Stimulated activated naive CD4-positive, alpha-beta T cell (primary cell): Measurements from ENCODE around the gene VEZT.
"Not testable (repeated sequence)": the region's sequence is repeated elsewhere in the genome, so short reads cannot be mapped to it uniquely, and the experiment has no call there.

Source experiments
- DNase-seq, 6 experiments: peaks; one replicate each; lab custom pipeline; 2025; lab: John Stamatoyannopoulos, UW

Gene VEZT, protein sequence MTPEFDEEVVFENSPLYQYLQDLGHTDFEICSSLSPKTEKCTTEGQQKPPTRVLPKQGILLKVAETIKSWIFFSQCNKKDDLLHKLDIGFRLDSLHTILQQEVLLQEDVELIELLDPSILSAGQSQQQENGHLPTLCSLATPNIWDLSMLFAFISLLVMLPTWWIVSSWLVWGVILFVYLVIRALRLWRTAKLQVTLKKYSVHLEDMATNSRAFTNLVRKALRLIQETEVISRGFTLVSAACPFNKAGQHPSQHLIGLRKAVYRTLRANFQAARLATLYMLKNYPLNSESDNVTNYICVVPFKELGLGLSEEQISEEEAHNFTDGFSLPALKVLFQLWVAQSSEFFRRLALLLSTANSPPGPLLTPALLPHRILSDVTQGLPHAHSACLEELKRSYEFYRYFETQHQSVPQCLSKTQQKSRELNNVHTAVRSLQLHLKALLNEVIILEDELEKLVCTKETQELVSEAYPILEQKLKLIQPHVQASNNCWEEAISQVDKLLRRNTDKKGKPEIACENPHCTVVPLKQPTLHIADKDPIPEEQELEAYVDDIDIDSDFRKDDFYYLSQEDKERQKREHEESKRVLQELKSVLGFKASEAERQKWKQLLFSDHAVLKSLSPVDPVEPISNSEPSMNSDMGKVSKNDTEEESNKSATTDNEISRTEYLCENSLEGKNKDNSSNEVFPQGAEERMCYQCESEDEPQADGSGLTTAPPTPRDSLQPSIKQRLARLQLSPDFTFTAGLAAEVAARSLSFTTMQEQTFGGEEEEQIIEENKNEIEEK

DNA sequence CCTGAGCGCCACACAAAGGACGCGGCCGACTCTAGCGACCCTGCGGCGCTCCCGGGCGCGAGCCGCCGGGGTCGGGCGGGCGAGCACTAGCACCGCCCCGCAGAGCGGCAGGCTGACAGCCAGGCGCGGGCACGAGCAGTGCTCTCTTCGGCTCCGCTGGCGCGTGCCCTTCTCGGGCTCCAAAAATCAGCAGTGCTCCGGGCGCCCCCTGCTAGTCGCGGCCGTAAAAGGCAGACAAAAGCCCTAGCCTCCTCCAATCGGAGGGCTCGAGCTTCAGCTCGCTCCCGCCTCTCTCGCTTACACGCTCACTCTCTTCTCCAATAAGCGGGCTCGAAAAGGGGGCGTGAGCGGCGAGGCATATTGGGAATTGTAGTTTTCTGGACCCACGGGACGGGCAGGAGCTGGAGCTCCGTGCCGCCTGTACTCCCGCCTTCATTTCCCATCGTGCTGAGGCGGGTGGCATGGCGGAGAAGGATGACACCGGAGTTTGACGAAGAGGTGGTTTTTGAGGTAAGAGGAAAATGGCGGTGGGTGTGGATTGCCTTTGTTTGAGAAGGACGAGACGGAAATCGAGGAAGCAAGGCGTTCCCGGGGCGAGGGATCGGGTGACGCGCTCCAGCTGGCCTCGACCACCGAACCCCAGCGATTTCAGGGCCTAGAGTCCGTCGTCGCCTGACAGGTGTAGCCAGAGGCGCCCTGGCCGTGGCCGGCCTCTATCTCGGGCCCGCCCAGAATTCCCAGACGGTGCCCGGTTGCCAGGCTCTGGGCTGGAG, at the start of gene VEZT, which contains the start of gene FGD6:
Gene VEZT, plus strand, starts transcription at position 431 of the 773 bp plus-strand sequence. Its CDS starts 44 bp downstream, at position 475.
Gene FGD6, minus strand, starts transcription at position 91 of the 773 bp plus-strand sequence. CDS start 227 bp downstream, outside the sequence.
- peak; percentile 94 to 98 (median 97) for DNase-seq

DNA sequence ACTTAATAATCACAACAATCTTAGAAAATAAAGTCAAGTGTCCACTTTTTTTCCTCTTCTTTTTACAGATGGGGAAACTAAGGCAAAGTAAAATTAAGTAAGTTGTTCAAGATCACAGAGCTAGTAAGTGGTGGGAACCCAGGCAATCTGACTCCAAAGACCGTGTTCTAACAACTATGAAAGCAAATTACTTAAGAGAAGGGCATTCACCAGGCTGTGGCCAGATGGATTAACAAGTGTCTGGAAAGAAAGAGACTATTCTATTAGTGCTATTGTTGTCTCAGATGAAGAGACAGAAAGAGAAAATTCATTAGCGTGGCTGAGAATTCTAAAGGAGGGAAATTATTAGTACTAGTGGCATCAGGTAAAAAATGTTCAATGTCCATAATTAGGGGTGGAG, 48.9 kb upstream of the VEZT start:
- DNase-seq = no peak

DNA sequence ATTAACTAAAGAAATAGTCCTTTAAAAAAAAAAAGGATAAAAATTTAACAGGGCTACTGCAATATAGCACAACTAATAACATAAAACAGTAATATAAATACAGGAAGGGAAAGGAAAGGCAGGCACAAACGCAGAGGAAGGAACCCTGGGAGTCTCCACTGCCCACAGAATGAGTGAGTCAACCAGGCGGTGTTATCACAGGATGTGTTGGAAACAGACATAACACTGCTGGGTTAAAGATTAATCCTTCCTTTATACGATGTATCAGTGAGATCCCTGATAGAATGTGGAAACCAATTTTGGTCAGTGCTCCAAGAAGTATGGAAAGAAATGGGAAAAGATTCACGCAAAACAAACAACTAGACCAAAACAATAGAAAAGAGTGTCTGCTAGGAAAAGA, 48.2 kb upstream of the VEZT start:
- no peak for DNase-seq

DNA sequence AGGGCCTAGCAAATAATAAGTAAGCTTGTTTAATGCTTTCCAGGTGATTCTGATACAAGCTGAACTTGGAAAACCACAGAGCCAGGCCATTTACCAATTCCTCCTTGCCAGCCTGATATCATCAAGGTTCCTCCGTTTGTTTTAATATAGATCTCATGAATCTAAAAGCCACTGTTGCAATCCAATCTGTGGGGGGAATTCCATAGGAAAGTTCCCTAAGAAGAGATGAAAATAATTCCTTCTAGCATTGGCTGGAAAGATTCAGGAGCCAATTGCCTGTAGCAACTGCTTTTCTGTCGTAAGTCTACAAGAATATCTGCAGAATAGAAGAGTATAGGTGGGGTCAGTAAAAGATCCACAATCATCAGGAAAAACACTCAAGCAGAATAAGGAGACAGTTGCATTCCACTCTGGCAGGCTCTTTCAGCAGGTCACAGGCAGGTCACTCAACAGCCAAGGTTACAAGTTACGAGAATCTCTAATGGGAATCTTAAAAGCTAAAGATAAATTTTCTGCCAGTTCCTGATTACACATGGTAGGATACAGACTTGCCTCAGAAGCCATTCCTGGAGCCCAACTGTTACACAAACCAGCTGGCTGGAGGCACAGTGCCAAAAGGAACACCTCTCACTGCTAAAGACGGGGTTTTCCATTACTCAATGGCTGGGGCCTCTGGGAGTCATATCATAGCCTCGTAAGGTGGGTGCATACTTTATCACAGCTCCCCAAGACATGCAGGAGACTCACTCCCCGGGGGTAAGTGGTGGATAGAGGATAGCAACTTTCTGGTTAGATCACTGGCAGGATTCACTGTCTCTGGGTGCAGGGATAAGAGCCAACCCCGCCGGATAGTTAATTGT, 44.0 kb upstream of the VEZT start:
- no peak for DNase-seq

DNA sequence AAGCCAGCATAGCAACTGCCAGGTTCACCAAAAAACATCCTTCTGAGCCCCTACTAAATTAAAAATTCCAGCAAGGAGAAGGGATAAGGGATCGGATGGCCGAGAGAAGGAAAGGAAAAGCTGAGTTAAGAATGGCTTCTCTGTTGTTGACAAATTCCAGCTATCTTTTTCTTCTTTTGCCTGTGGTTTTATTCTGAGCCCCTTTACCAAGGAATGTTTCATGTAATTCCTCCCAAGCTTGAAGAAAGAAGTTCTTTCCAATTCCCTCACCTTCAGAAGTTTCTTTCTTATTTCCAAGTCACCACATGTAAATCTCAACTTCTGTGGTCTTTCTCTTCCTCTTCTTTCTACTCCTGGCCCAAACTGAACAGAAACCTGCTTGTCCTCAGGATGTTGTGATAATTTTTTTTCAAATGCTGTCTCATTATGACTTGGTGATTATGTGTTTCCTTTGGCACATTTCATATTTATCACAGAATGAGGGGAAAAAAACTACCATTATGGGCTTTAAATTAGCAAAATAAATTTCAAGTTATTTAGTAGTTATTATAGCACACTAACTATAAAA, 40.3 kb upstream of the VEZT start:
- DNase-seq = no peak

DNA sequence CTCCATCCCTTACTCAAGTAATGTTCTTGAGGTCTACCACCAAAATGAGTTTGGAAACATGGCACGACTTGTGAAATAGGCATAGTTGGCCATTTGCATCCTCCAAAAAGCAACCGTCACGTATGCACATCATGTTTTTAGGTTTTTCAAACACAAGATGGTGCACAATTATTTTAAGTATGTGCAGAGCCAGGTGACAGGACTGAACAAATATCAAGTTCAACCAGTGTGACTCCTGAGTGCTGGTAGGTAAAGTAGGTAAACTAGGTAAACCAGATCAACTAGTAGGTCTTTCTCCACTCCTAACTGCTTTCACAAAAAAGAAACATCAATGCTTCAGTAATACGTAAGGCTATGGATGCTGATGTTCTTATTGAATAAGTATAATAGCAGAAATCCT, 39.5 kb upstream of the VEZT start:
- DNase-seq = no peak

DNA sequence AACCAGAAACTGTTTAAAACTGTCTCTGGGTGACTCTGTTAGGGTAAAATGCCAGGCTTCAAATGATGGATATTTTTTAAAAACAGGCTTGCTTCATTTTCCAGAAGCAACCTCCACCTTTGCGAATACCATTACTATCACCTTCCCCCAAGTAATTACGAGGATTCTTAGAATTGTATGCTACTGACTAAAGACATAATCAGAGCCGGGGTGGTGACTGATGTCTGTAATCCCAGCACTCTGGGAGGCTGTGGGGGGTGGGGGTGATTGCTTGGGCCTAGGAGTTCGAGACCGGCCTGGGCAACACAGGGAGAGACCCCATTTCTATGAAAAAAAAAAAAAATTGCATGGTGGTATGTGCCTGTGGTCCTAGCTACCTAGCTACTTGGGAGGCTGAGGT, 38.6 kb upstream of the VEZT start:
- DNase-seq = no peak

DNA sequence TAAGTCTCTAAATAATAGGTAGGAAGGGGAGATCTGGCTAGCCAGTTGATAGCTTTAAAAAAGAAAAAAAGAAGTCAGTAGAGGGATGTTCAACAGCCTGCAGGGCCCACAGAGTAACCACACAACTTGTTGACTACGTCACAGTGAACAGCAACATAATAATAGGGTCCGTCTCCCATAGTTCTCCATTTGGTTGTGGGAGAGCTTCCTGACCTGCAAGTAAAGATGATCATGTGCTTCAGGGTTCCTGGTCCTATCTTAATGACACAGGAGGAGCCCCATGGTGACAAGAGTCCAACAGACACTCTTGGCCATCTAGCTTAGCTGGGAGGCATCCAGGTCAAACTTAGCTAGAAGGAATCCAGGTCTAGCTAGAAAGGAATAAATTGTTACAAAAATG, 36.5 kb upstream of the VEZT start:
- no peak for DNase-seq

DNA sequence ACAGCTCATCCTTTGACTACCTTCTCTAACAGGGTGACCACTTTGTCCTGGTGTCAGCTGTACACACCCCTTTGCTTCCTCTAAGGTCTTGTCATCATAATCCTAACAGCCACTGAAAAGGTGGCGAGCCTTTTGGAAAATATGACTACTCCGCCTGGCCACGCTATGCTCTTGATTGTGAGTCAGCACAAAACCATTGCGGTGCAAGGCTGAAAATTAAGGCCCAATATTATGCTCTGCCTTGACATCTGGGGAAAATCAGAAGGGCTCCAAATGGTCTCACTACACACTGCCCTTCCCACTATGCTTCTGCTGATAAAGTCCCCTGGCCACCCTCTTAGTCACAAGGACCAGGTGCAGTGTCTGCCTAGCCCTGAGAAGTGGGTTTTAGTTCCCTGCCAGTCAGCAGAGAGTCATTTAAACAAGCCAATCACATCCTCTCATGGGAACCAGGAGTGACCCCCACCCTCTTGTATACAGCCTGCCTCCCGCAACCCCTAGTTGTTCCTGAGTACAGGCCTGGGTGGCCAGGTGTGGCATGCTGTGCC, 34.7 kb upstream of the VEZT start:
- DNase-seq = no peak

DNA sequence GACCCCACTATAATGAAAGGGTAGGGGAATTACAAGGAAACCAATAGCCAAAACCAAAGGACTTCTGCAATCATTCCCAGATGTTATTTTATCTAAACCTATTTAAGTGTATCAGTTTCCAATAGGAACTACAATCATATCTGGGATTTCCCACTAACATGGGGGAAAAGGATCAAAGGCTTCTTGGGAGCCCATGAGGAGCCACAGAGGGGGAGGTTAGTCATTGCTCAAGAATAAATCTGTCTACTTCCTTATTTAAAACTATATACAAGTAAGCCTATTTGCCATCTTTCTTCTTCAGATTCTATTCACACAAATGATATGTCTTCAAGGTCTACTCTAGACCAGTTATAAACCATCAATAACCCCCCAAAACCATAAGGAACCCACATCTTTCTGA, 33.5 kb upstream of the VEZT start:
- no peak for DNase-seq

DNA sequence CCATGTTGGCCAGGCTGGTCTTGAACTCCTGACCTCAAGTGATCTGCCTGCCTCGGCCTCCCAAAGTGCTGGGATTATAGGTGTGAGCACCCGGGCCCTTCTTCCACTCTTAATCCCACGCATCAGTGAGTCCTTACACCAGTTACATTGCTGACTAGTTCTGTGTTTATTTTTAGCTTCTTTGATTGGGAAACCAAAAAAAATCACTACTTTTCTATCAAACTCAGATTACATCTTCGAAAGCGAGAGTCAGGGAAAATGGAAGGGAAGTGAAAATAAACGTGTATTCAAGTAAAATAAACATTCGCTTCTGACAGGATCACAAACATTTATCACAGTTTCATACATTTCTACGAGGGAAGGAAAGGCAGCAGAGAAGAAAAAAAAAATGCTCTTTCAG, 32.5 kb upstream of the VEZT start:
- DNase-seq = no peak

DNA sequence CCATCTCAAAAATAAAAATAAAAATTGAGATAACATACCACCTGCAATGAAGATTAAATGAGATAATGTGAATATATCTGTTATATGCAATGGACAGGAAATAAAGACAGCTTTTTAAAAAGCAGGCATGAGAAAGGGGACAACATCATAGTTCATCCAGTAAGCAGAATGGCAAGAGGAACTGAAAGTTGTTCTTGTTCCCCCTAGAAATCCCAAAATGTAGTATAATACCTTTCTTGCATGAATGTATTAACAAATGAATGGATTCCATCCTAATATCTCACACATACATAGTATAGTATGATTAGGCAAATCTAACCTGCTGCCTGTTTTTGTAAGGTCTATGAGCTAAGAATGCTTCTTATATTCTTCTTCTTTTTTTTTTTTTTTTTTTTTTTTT, 31.8 kb upstream of the VEZT start:
- DNase-seq = no peak

DNA sequence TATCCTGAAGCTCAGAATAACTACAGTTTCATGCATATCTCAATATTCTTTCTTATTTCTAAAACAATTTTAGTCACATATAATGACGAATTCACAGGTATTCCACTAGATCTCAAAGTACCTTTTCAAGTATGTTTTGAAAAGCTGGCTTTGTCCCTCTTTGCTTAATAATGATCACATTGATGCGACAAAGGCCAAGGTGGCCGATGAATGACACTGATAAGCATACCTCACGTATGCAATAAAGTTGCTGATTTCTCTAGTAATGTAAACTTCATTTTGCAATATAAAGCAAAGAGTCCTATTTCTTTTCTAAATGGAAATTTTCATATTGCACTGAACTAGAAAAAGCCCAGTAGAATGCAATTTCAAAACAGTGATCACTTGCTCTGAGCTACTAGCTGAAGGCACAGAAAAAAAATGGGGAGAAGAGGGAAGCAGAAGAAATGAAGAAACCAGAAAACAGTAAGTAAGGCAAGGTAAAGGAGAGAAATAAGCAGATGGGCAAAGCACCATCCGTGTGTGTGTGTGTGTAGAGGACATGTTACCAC, 29.7 kb upstream of the VEZT start:
- no peak for DNase-seq

DNA sequence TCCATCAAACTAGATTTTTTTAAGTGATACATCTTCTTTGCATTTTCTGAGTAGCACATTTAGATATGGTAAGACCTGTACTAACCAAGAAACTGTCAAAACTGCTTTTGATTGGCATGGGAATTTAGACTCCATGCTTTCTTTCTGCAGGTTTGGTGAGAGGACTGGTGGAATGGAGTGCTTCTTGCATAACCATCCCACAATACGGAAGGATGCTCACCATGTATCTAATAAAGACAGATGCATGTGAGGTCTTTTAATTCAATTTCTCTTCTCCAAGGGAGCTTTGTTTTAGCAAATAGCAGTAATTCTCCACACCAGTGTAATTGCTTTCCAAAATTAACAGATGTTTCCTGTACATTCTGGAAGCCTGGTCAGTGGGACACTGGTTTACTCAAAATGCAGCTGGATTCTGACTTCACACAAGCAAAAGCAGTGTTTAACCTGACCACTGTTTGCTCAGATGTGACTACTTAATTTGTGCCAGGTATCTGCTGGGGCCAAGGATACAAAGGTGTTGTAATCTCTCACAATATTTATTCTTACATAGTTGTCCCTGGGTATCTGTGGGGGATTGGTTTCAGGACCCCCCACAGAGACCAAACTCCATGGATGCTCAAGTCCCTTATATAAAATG, 26.4 kb upstream of the VEZT start:
- no peak for DNase-seq

DNA sequence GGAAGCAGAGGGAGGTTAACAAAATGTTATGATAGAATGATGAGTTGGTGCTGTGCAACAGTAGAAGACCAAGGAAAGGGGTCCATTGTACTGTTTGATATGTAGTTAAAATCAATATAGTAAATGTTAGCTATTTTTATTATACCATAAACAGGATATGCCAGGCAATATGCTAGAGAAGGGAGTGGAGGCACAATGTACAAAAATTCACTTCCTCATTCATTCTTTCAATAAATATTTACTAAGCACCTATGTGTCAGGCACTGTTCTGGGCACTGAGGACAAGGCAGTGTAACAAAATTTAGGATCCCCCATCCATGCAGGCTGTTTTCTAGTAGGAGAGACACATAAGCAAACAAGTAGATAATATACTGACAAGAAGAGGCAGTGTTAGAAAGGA, 25.3 kb upstream of the VEZT start:
- no peak for DNase-seq

DNA sequence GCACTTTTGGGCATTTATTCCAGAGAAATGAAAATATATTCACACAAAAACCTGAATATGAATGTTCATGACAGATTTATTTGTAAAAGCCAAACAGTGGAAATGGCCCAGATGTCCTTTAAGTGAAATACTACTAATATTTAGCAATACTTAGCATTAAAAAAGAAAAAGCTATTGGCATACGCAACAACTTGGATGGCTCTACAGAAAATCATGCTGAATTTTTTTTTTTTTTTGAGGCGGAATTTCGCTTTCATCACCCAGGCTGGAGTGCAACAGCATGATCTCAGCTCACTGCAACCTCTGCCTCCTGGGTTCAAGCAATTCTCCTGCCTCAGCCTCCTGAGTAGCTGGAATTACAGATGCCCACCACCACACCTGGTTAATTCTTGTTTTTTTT, 24.5 kb upstream of the VEZT start:
- no peak for DNase-seq

DNA sequence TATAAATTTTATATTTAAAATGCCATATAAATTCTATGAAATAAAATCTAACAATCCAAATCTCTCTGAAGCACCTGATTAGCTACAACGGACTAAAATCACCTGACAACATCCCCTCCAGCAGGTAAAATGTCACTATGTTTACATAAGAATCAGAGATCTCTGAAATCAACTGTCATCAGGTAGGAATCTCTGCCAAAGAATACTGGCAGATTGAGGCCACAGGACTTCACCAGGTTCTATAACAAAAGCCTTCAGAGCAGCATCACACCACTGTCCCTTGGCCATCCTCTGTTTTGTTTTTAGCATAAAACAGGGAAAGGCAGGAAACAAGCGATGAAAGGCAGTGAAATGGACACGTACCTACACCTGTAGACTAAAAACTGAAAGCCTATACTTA, 22.5 kb upstream of the VEZT start:
- no peak for DNase-seq

DNA sequence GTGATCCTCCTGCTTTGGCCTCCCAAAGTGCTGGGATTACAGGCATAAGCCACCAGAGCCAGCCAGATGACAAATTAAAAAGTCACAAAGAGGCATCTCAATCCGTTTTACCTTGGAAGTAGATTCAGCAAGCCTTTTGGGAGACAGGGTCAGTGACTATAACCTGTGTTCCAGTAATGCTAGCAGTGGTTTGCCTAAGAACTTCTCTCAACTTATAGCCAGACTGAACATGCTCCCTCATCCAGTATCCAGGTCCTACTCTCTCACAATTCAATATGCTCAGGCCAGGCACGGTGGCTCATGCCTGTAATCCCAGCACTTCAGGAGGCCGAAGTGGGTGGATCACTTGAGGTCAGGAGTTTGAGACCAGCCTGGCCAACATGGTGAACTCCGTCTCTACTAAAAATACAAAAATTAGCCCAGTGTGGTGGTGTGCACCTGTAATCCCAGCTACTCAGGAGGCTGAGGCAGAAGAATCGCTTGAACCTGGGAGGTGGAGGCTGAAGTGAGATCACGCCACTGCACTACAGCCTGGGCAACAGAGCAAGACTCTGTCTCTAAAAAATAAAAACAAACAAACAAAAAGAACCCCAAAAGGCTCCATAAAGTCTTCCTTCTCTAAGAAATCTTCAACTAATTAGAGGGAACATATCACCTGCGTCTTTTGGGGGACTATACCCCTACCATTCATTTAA, 20.6 kb upstream of the VEZT start:
- DNase-seq = not testable (repeated sequence)

DNA sequence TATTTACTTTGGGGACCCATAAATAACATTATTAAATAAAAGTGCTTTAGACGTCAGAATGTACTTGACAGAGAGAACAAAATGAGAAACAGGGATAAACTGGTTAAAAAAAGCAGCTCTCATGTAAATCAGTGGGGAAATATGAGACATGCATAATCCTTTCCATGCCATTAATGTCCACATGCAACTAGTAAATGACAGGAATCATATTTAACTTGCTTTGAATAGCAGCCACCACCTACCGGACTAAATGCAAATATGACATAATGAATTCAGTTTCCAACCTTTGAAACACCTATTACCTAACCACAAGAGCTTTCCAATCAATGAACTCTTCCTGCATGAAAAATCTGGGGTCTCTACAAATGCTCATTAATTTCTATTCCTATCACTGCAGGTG, 20.0 kb upstream of the VEZT start:
- no peak for DNase-seq
